HepG2 (cell line): ENCODE data around the gene MED25. TPM values are rescaled to one million over a fixed set of nuclear protein-coding genes. Genes with fewer than 3 reads are reported as not detected.

Experiments used
- GLI4 ChIP-seq: sonication (generic); formaldehyde crosslinking; IDR thresholded peaks from 2 replicates; pipeline ENCODE4 v1.5.1; 2020; ENCODE audit warnings: missing genetic modification reagents, mild to moderate bottlenecking, moderate library complexity, borderline replicate concordance
- GPN1 ChIP-seq: sonication (generic); formaldehyde crosslinking; IDR thresholded peaks from 2 replicates; pipeline ENCODE4 v1.5.1; 2020; ENCODE audit warnings: missing genetic modification reagents, borderline replicate concordance
- GTF3A ChIP-seq: sonication (generic); formaldehyde crosslinking; conservative IDR thresholded peaks from 2 replicates; pipeline ENCODE4 v1.4.0; 2020; ENCODE audit warnings: mild to moderate bottlenecking, missing genetic modification reagents
- IKZF1 ChIP-seq: fragments of 450-650 bp; IDR thresholded peaks from 2 replicates; pipeline ENCODE4 v1.7.1; 2016
- MED8 ChIP-seq: sonication (generic); formaldehyde crosslinking; IDR thresholded peaks from 2 replicates; pipeline ENCODE4 v1.8.1; 2023; ENCODE audit warnings: mild to moderate bottlenecking, missing genetic modification reagents; ENCODE audit not compliant: insufficient replicate concordance
- RNF2 ChIP-seq: fragments of 450-650 bp; conservative IDR thresholded peaks from 2 replicates; pipeline ENCODE4 v1.6.1; 2016; ENCODE audit warnings: low read depth
- SIN3A ChIP-seq: IDR thresholded peaks from 2 replicates; pipeline ENCODE4 v1.6.1; 2011; ENCODE audit warnings: low read depth, mild to moderate bottlenecking, control low read depth, low read length, borderline replicate concordance
- SNRNP70 ChIP-seq: fragments of 200-400 bp; formaldehyde crosslinking; IDR thresholded peaks from 2 replicates; pipeline ENCODE4 v1.6.1; 2017; ENCODE audit warnings: mild to moderate bottlenecking, low read depth, low read length, moderate library complexity
- YY1 ChIP-seq: IDR thresholded peaks from 2 replicates; pipeline ENCODE4 v1.6.1; 2011; ENCODE audit warnings: low read length, low read depth, moderate library complexity, mild to moderate bottlenecking; ENCODE audit not compliant: insufficient read depth, insufficient replicate concordance
- ZBED4 ChIP-seq: sonication (generic); formaldehyde crosslinking; IDR thresholded peaks from 2 replicates; pipeline ENCODE4 v1.4.0; 2020; ENCODE audit warnings: missing genetic modification reagents, borderline replicate concordance
- ZFAT ChIP-seq: sonication (generic); formaldehyde crosslinking; conservative IDR thresholded peaks from 2 replicates; pipeline ENCODE4 v1.8.1; 2023; ENCODE audit warnings: missing genetic modification reagents, inconsistent platforms
- ZFP90 ChIP-seq: sonication (generic); formaldehyde crosslinking; IDR thresholded peaks from 2 replicates; pipeline ENCODE4 v1.8.0; 2022; ENCODE audit warnings: missing genetic modification reagents, mild to moderate bottlenecking, inconsistent platforms, borderline replicate concordance
- ZNF136 ChIP-seq: sonication (generic); formaldehyde crosslinking; IDR thresholded peaks from 2 replicates; pipeline ENCODE4 v1.8.1; 2022; ENCODE audit warnings: low read depth, mild to moderate bottlenecking, moderate library complexity, missing genetic modification reagents
- ZNF281 ChIP-seq: sonication (generic); formaldehyde crosslinking; IDR thresholded peaks from 2 replicates; pipeline ENCODE4 v1.4.0; 2020; ENCODE audit warnings: missing genetic modification reagents, borderline replicate concordance
- ZNF44 ChIP-seq: sonication (generic); formaldehyde crosslinking; IDR thresholded peaks from 2 replicates; pipeline ENCODE4 v1.5.1; 2020; ENCODE audit warnings: mild to moderate bottlenecking, missing genetic modification reagents
- ZNF530 ChIP-seq: sonication (generic); formaldehyde crosslinking; IDR thresholded peaks from 2 replicates; pipeline ENCODE4 v1.5.0; 2020; ENCODE audit warnings: low read depth, mild to moderate bottlenecking, missing genetic modification reagents
- ZSCAN30 ChIP-seq: sonication (generic); formaldehyde crosslinking; IDR thresholded peaks from 2 replicates; pipeline ENCODE4 v1.5.0; 2020; ENCODE audit warnings: mild to moderate bottlenecking, missing genetic modification reagents
- polyA plus RNA-seq, 8 experiments: library from polyadenylated mRNA; depleted of rRNA in 3 of 8; stranded (reverse) in 7 of 8; unstranded in 1 of 8; fragments of >200 nt; fragmentation: Illumina TruSeq in 4 of 8; extraction: Trizol in 4 of 8; gene quantifications; 2 replicates each; pipeline versions ENCODE4 v1.2.1 to v1.2.3, GENCODE V29; 2011 to 2016; ENCODE audit warnings: low read depth in 4 of 8, missing spikeins in 1 of 8, mixed read lengths in 1 of 8; ENCODE audit not compliant: insufficient read depth in 1 of 8
- total RNA-seq, 5 experiments: library from RNA; depleted of rRNA; stranded (reverse); fragments of >200 nt; fragmentation: Illumina TruSeq; extraction: Trizol; gene quantifications; 2 replicates each; pipeline ENCODE4 v1.2.3, GENCODE V29; 2016; ENCODE audit warnings: low read depth in 1 of 5
- TF ChIP-seq, protein P1 (sequence below): sonication (generic); formaldehyde crosslinking; IDR thresholded peaks from 2 replicates; pipeline ENCODE4 v1.8.0; 2022; ENCODE audit warnings: missing genetic modification reagents, low read depth, mild to moderate bottlenecking, borderline replicate concordance
- TF ChIP-seq, protein P2 (sequence below): IDR thresholded peaks from 2 replicates; pipeline ENCODE4 v1.6.1; 2012; ENCODE audit warnings: inconsistent platforms
- TF ChIP-seq, protein P3 (sequence below): sonication (generic); formaldehyde crosslinking; IDR thresholded peaks from 2 replicates; pipeline ENCODE4 v1.5.1; 2020; ENCODE audit warnings: mild to moderate bottlenecking, missing genetic modification reagents, moderate library complexity

Gene MED25
- total and polyA plus RNA-seq, 2 of the 13 experiments (the other 11 are each of a cell fraction or from before 2014, with no cell fraction given) = 11.1 to 15.1 TPM

DNA sequence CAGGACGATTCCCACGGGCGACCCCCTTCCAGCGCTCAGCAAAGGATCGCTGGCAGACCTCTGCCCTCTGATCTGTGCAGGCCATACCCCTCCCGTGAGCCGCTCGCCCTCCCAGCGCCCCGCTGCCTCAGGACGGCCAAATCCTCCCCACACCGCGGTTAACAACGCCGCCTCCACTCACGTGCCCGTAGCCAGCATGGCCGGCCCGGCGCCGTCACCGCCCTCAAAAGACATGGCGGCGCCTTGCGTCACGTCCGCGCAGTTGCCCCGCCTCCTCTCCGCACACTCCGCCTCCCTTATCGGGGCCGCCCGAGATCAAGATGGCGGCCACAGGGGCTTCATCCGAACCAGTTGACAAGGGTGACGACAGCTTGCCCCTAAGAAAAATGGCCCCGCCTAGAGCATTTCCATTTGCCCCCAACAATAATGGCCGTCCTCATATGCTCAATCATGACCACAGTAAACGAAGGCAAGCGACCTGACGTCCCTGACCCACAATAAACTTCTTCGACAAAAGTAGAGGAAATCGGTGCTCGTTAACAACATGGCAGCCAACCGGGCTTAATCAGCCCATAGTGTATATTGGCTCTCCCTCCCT lies 58.4 kb downstream of the MED25 start (continued):
- TF ChIP-seq GLI4 (CRISPR knock-in tag) (no peak), ZNF530 (no peak), ZNF281 (CRISPR knock-in tag) (no peak), MED8 (CRISPR knock-in tag) (no peak), SIN3A (peak; percentile 51; the same call in 1 of the 2 replicates), ZNF44 (CRISPR knock-in tag) (no peak), ZNF136 (CRISPR knock-in tag) (no peak), GPN1 (CRISPR knock-in tag) (no peak; the same call in 1 of the 2 replicates), RNF2 (no peak), ZSCAN30 (CRISPR knock-in tag) (no peak; the same call in 1 of the 2 replicates), GTF3A (CRISPR knock-in tag) (no peak; the same call in 1 of the 2 replicates), ZBED4 (CRISPR knock-in tag) (no peak), ZFP90 (CRISPR knock-in tag) (0 out of 2 replicates have a peak, but pooled peaks have one; percentile 57), IKZF1 (no peak), ZFAT (CRISPR knock-in tag) (no peak), SNRNP70 (no peak), YY1 (peak; percentile 97)
- TF ChIP-seq, protein P1, sequence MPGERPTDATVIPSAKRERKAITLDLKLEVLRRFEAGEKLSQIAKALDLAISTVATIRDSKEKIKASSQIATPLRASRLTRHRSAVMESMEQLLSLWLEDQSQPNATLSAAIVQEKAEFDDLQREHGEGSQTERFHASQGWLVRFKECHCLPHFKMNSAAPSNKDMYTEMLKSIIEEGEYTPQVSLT (CRISPR knock-in tag) = no peak
- TF ChIP-seq, protein P2, sequence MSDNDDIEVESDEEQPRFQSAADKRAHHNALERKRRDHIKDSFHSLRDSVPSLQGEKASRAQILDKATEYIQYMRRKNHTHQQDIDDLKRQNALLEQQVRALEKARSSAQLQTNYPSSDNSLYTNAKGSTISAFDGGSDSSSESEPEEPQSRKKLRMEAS = peak; percentile 56; the same call in 1 of the 2 replicates
- TF ChIP-seq, protein P3, sequence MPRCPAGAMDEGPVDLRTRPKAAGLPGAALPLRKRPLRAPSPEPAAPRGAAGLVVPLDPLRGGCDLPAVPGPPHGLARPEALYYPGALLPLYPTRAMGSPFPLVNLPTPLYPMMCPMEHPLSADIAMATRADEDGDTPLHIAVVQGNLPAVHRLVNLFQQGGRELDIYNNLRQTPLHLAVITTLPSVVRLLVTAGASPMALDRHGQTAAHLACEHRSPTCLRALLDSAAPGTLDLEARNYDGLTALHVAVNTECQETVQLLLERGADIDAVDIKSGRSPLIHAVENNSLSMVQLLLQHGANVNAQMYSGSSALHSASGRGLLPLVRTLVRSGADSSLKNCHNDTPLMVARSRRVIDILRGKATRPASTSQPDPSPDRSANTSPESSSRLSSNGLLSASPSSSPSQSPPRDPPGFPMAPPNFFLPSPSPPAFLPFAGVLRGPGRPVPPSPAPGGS (CRISPR knock-in tag) = no peak; the same call in 1 of the 2 replicates
